Endothelial cell of umbilical vein (primary cell): ENCODE measurements around the gene DNAAF2. TPM values are rescaled to one million over a fixed set of nuclear protein-coding genes. Genes with fewer than 3 reads are reported as not detected.

Experiments
- BruUV-seq: library from RNA; stranded (reverse); fragments of 400-500 nt; replicated peaks from 2 replicates; lab custom pipeline; 2021; lab: Mats Ljungman, UMichigan
- CTCF ChIA-PET: fragments of 300-600, 350-600 bp; sonication (Branson Sonifier 250); formaldehyde crosslinking; loops from one replicate; lab custom pipeline; 2021; ENCODE audit warnings: antibody characterized with exemption, inconsistent platforms; lab: Charles Lee
- POLR2A ChIA-PET: fragments of 300-600, 350-600 bp; sonication (Branson Sonifier 250); formaldehyde crosslinking; loops from one replicate; lab custom pipeline; 2021; ENCODE audit warnings: antibody characterized with exemption, inconsistent platforms; lab: Charles Lee
- DNase-seq: peaks from one replicate; pipeline ENCODE4 v3.0.0-alpha.2; 2011; ENCODE audit warnings: low read depth, low spot score
- FAIRE-seq: peaks from 2 replicates; lab custom pipeline; 2011; peaks lifted over from hg19 to GRCh38; lab: Jason Lieb, UNC
- H2AFZ ChIP-seq: 2 replicates; pipeline ENCODE4 v1.6.0; 2012; ENCODE audit warnings: low read depth, low read length, control low read depth, inconsistent platforms
- H3K27ac ChIP-seq: 2 replicates; pipeline ENCODE4 v1.5.1; 2011; ENCODE audit warnings: low read depth, mild to moderate bottlenecking, control low read depth, low read length, moderate library complexity; ENCODE audit not compliant: insufficient read depth
- H3K27me3 ChIP-seq, 2 experiments: 2 replicates each; pipeline versions ENCODE4 v1.6.0 to v1.6.1; 2011; ENCODE audit warnings: low read length in 2 of 2, mixed read lengths in 1 of 2; ENCODE audit not compliant: control insufficient read depth in 2 of 2, insufficient read depth in 2 of 2
- H3K36me3 ChIP-seq, 2 experiments: 2 replicates in 1 of 2; 3 replicates in 1 of 2; pipeline ENCODE4 v1.5.1; 2011; ENCODE audit warnings: low read length in 2 of 2, mild to moderate bottlenecking in 1 of 2, moderate library complexity in 1 of 2; ENCODE audit not compliant: control insufficient read depth in 2 of 2, insufficient read depth in 2 of 2; ENCODE audit errors: extremely low read depth in 1 of 2
- H3K4me1 ChIP-seq: 3 replicates; pipeline ENCODE4 v1.5.1; 2011; ENCODE audit warnings: mild to moderate bottlenecking, low read length; ENCODE audit not compliant: control insufficient read depth, insufficient read depth; ENCODE audit errors: extremely low read depth
- H3K4me2 ChIP-seq: 2 replicates; pipeline ENCODE4 v1.6.1; 2011; ENCODE audit warnings: low read length, control low read depth, mixed read lengths; ENCODE audit not compliant: insufficient read depth
- H3K4me3 ChIP-seq, 3 experiments: fragments of 200-600 bp in 1 of 3; sonication (generic), shearing (Covaris generic) in 1 of 3; replicated peaks in 1 of 3; 2 replicates each; pipeline ENCODE4 v1.5.1; 2011 to 2016; ENCODE audit warnings: control low read depth in 3 of 3, low read length in 3 of 3, mild to moderate bottlenecking in 2 of 3, inconsistent platforms in 1 of 3, low read depth in 1 of 3, moderate library complexity in 1 of 3; ENCODE audit not compliant: insufficient read depth in 1 of 3
- H3K79me2 ChIP-seq: 2 replicates; pipeline ENCODE4 v1.6.0; 2012; ENCODE audit warnings: low read length, inconsistent platforms; ENCODE audit not compliant: control insufficient read depth, insufficient read depth
- H3K9ac ChIP-seq: replicated peaks from 2 replicates; pipeline ENCODE3; 2011; ENCODE audit warnings: low read length, control low read depth; ENCODE audit not compliant: insufficient read depth; ENCODE audit errors: extremely low read depth
- H3K9me1 ChIP-seq: replicated peaks from 3 replicates; pipeline ENCODE4 v1.6.0; 2011; ENCODE audit warnings: mild to moderate bottlenecking, low read length; ENCODE audit not compliant: control insufficient read depth, insufficient read depth; ENCODE audit errors: extremely low read depth
- H3K9me3 ChIP-seq: replicated peaks from 2 replicates; pipeline ENCODE4 v1.5.1; 2012; ENCODE audit warnings: low read length, inconsistent platforms; ENCODE audit not compliant: control insufficient read depth, insufficient read depth
- H4K20me1 ChIP-seq: replicated peaks from 2 replicates; pipeline ENCODE3; 2011; ENCODE audit warnings: mild to moderate bottlenecking, low read length; ENCODE audit not compliant: control insufficient read depth, insufficient read depth; ENCODE audit errors: extremely low read depth
- CTCF ChIP-seq, 2 donors: IDR thresholded peaks; 1 replicate in 1 of 2; 2 replicates in 1 of 2; pipeline ENCODE4 v1.5.1; 2011; ENCODE audit warnings: low read length in 2 of 2, mild to moderate bottlenecking in 2 of 2, moderate library complexity in 2 of 2, control low read depth in 1 of 2, inconsistent platforms in 1 of 2, low read depth in 1 of 2; ENCODE audit not compliant: insufficient read depth in 1 of 2; ENCODE audit errors: extremely low read depth in 1 of 2
- FOS ChIP-seq: IDR thresholded peaks from 2 replicates; pipeline ENCODE4 v1.6.1; 2011; ENCODE audit warnings: mild to moderate bottlenecking, low read length, moderate library complexity, borderline replicate concordance; ENCODE audit not compliant: insufficient read depth
- MYC ChIP-seq: IDR thresholded peaks from one replicate; pipeline ENCODE4 v1.6.1; 2011; ENCODE audit warnings: mild to moderate bottlenecking, low read depth, low read length
- POLR2A ChIP-seq: IDR thresholded peaks from 2 replicates; pipeline ENCODE4 v1.6.1; 2012; ENCODE audit warnings: low read depth, mild to moderate bottlenecking, control low read depth, low read length
- POLR2AphosphoS5 ChIP-seq: IDR thresholded peaks from 2 replicates; pipeline ENCODE4 v1.6.1; 2012; ENCODE audit warnings: low read depth, mild to moderate bottlenecking, control low read depth, low read length, moderate library complexity; ENCODE audit not compliant: insufficient read depth
- dilution Hi-C: fragments of 300-500 bp; cut with MboI; formaldehyde crosslinking; loops from one replicate; pipeline ENCODE4 v1.15.0; 2019; ENCODE audit warnings: low sequenced_read_pairs; ENCODE audit not compliant: extremely low pct_ligation_motif_present
- intact Hi-C: fragments of 100-400 bp; cut with micrococcal nuclease; formaldehyde crosslinking; loops from one replicate; pipeline ENCODE4 v1.10.0; 2022
- polyA plus RNA-seq, 4 experiments: library from polyadenylated mRNA; depleted of rRNA in 3 of 4; stranded (reverse) in 3 of 4; unstranded in 1 of 4; fragments of >200 nt; gene quantifications; 2 replicates each; pipeline versions ENCODE4 v1.2.1 to v1.2.3, GENCODE V29; 2011 to 2012; ENCODE audit warnings: missing spikeins in 1 of 4
- total RNA-seq: library from RNA; stranded (reverse); gene quantifications from 2 replicates; pipeline ENCODE4 v1.2.3, GENCODE V29; 2021

DNAAF2 gene
- total and polyA plus RNA-seq, 2 donors (not counting 3 experiments of a cell fraction or from before 2014, with no cell fraction given): 3.0 to 5.7 TPM

- no peak overlapping the region for H3K4me3 ChIP-seq
- no peak for DNase-seq
- H2AFZ ChIP-seq: no peak overlapping the region
- no peak overlapping the region for H3K4me2 ChIP-seq
- no peak overlapping the region for H3K9ac ChIP-seq
- CTCF ChIA-PET: interaction anchor here (0.8 kb wide), 1 partner anchor 21 kb away, joined by 3 read pairs; no protein-coding TSS in a partner anchor
- dilution Hi-C loops: no loop called here
- no peaks in the 10 kb centered on the region for H3K27me3 ChIP-seq
- POLR2A ChIA-PET: no interaction called here
- H3K36me3 ChIP-seq: peaks cover 2 to 5% of the 10 kb centered on the region in 2 experiments
- TF ChIP-seq CTCF (IDR thresholded peaks at IDR 0.05; ENCODE audit: extremely low read depth in 1 of 2, insufficient read depth in 1 of 2, low read depth in 1 of 2, low read length in 2 of 2): no peak
- TF ChIP-seq POLR2AphosphoS5: no peak
- TF ChIP-seq FOS: no peak
- no peak for TF ChIP-seq POLR2A
- TF ChIP-seq MYC: no peak
- intact Hi-C loops: no loop called here
- no TSS peak for BruUV-seq
- no peak overlapping the region for H3K27ac ChIP-seq
- peaks cover 22% of the 10 kb centered on the region for H3K79me2 ChIP-seq
- no peaks in the 10 kb centered on the region for H3K4me1 ChIP-seq
- H3K9me1 ChIP-seq: no peaks in the 10 kb centered on the region
- FAIRE-seq: no peak
- no peaks in the 10 kb centered on the region for H3K9me3 ChIP-seq
- H4K20me1 ChIP-seq: no peaks in the 10 kb centered on the region
Observed at GRCh38 chr14:49607583-49607982, 27.5 kb downstream of the DNAAF2 start.
